ENCODE data around the gene ARNT2. TPM values are rescaled to one million over a fixed set of nuclear protein-coding genes. Genes with fewer than 3 reads are reported as not detected.

ARNT2 gene
- total RNA-seq, 1 experiment from 2014 or later: 3.6 TPM

GRCh38 chr15:80639168-80639555 lies 235.0 kb downstream of the ARNT2 start:
- Mint-ChIP-seq H3K4me3 (ENCODE audit: low read depth, unreplicated experiment) (no peak overlapping the region), H3K27ac (ENCODE audit: unreplicated experiment) (no peak overlapping the region), H3K4me1 (ENCODE audit: low read depth, unreplicated experiment) (no peaks in the 10 kb centered on the region), H3K36me3 (ENCODE audit: insufficient read depth, unreplicated experiment) (no peaks in the 10 kb centered on the region), H3K9me3 (ENCODE audit: low read depth, unreplicated experiment) (peaks cover 11% of the 10 kb centered on the region), H3K27me3 (ENCODE audit: unreplicated experiment) (peaks cover 19% of the 10 kb centered on the region)
- TF ChIP-seq, protein P1, sequence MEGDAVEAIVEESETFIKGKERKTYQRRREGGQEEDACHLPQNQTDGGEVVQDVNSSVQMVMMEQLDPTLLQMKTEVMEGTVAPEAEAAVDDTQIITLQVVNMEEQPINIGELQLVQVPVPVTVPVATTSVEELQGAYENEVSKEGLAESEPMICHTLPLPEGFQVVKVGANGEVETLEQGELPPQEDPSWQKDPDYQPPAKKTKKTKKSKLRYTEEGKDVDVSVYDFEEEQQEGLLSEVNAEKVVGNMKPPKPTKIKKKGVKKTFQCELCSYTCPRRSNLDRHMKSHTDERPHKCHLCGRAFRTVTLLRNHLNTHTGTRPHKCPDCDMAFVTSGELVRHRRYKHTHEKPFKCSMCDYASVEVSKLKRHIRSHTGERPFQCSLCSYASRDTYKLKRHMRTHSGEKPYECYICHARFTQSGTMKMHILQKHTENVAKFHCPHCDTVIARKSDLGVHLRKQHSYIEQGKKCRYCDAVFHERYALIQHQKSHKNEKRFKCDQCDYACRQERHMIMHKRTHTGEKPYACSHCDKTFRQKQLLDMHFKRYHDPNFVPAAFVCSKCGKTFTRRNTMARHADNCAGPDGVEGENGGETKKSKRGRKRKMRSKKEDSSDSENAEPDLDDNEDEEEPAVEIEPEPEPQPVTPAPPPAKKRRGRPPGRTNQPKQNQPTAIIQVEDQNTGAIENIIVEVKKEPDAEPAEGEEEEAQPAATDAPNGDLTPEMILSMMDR (IDR thresholded peaks at IDR 0.05; ENCODE audit: unreplicated experiment): no peak
- BruUV-seq (replicated peaks): no TSS peak
- CTCF ChIA-PET: no interaction called here
- DNase-seq: no peak
- intact Hi-C loops (cut with micrococcal nuclease; ENCODE audit: unreplicated experiment): no loop called here

DNA sequence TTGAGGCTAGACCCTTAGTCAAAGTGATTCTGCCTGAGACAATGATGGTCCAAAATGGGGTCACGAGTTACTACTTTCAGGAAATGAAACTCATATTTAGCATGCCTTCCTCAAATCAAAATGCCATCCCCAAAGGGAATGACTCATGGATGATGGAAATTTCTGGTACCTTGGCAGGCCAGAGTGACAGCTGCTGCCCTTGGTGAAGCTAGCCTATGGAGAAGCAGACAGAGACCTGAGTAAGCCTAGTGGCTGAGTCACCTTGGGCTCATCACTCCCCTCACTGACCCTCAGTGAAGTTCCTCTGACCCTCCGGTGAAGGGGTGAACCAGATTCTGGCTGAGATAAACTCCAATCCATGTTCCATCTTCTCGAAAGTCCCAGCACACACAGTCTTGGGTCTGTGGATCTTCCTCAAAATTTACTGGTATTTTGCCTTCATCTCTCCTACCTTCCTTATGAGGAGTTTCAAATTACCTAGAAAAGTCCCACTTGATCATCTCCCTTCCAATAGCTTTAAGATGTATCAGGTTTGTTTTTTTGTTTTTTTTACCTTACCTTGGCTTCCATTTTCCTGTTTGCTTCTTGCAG lies 236.4 kb downstream of the ARNT2 start:
- H3K36me3 Mint-ChIP-seq (ENCODE audit: insufficient read depth, unreplicated experiment): no peaks in the 10 kb centered on the region
- no peak overlapping the region for H3K27ac Mint-ChIP-seq (ENCODE audit: unreplicated experiment)
- H3K9me3 Mint-ChIP-seq (ENCODE audit: low read depth, unreplicated experiment): peaks cover 9% of the 10 kb centered on the region
- no TSS peak for BruUV-seq (replicated peaks)
- CTCF ChIA-PET: no interaction called here
- H3K27me3 Mint-ChIP-seq (ENCODE audit: unreplicated experiment): peaks cover 5% of the 10 kb centered on the region
- H3K4me1 Mint-ChIP-seq (ENCODE audit: low read depth, unreplicated experiment): no peaks in the 10 kb centered on the region
- no peak for DNase-seq
- TF ChIP-seq, protein P1 (IDR thresholded peaks at IDR 0.05; ENCODE audit: unreplicated experiment): no peak
- intact Hi-C loops (cut with micrococcal nuclease; ENCODE audit: unreplicated experiment): no loop called here
- H3K4me3 Mint-ChIP-seq (ENCODE audit: low read depth, unreplicated experiment): no peak overlapping the region

GRCh38 chr15:80641384-80641783 lies 237.2 kb downstream of the ARNT2 start:
- CTCF ChIA-PET: no interaction called here
- Mint-ChIP-seq H3K4me1 (ENCODE audit: low read depth, unreplicated experiment) (no peaks in the 10 kb centered on the region), H3K36me3 (ENCODE audit: insufficient read depth, unreplicated experiment) (no peaks in the 10 kb centered on the region), H3K9me3 (ENCODE audit: low read depth, unreplicated experiment) (peaks cover 9% of the 10 kb centered on the region), H3K27ac (ENCODE audit: unreplicated experiment) (no peak overlapping the region), H3K27me3 (ENCODE audit: unreplicated experiment) (no peaks in the 10 kb centered on the region), H3K4me3 (ENCODE audit: low read depth, unreplicated experiment) (no peak overlapping the region)
- TF ChIP-seq, protein P1 (IDR thresholded peaks at IDR 0.05; ENCODE audit: unreplicated experiment): no peak
- no TSS peak for BruUV-seq (replicated peaks)
- DNase-seq: no peak
- intact Hi-C loops (cut with micrococcal nuclease; ENCODE audit: unreplicated experiment): no loop called here

DNA sequence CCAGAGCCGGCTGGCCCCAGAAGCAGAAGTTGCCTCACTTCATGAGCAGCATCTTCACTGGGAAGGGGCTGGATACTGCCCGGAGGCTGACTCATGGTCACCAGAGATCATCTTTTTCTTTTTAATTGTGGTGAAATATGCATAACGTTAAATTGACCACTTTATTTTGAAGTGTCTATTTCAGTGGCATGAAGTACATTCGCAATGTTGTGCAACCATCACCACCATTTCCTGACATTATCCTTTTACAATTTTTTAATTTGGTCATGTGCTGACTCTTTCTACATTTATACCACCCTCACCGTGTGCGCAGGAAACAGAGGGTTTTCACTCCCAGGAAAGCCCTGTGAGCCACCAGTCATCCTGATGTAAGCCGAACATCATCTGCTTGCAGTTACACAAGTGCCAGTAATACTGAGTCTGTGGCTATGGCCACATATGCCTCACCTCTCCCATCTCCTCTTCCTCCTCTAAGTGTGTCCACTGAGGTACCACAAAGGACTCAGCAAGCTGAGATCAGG lies 239.3 kb downstream of the ARNT2 start:
- CTCF ChIA-PET: no interaction called here
- H3K9me3 Mint-ChIP-seq (ENCODE audit: low read depth, unreplicated experiment): peaks cover 9% of the 10 kb centered on the region

More for the DNA sequence above, 239.3 kb downstream of the ARNT2 start:
- no peak for DNase-seq
- no peaks in the 10 kb centered on the region for H3K36me3 Mint-ChIP-seq (ENCODE audit: insufficient read depth, unreplicated experiment)
- H3K4me3 Mint-ChIP-seq (ENCODE audit: low read depth, unreplicated experiment): no peak overlapping the region
- H3K27ac Mint-ChIP-seq (ENCODE audit: unreplicated experiment): no peak overlapping the region
- intact Hi-C loops (cut with micrococcal nuclease; ENCODE audit: unreplicated experiment): no loop called here
- H3K27me3 Mint-ChIP-seq (ENCODE audit: unreplicated experiment): no peaks in the 10 kb centered on the region
- no peaks in the 10 kb centered on the region for H3K4me1 Mint-ChIP-seq (ENCODE audit: low read depth, unreplicated experiment)
- no TSS peak for BruUV-seq (replicated peaks)
- TF ChIP-seq, protein P1 (IDR thresholded peaks at IDR 0.05; ENCODE audit: unreplicated experiment): no peak

Data from Calu3 (cell line).